Measurements from ENCODE around the gene CARNS1.

DNA sequence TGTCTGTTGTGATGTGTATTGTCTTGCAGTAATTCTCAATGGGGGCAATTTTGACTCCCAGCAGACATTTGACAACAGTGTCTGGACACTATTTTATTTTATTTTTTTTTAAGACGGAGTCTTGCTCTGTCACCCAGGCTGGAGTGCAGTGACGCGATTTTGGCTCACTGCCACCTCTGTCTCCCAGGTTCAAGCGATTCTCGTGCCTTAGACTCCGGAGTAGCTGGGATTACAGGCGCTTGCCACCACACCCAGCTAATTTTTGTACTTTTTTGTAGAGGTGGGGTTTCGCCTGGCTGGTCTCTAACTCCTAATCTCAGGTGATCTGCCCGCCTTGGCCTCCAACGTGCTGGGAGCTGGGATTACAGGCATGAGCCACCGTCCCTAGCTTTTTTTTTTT lies 14.2 kb downstream of the CARNS1 start:
- TF ChIP-seq, protein P1, sequence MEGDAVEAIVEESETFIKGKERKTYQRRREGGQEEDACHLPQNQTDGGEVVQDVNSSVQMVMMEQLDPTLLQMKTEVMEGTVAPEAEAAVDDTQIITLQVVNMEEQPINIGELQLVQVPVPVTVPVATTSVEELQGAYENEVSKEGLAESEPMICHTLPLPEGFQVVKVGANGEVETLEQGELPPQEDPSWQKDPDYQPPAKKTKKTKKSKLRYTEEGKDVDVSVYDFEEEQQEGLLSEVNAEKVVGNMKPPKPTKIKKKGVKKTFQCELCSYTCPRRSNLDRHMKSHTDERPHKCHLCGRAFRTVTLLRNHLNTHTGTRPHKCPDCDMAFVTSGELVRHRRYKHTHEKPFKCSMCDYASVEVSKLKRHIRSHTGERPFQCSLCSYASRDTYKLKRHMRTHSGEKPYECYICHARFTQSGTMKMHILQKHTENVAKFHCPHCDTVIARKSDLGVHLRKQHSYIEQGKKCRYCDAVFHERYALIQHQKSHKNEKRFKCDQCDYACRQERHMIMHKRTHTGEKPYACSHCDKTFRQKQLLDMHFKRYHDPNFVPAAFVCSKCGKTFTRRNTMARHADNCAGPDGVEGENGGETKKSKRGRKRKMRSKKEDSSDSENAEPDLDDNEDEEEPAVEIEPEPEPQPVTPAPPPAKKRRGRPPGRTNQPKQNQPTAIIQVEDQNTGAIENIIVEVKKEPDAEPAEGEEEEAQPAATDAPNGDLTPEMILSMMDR (IDR thresholded peaks at IDR 0.05) = no peak
- TF ChIP-seq POLR2A (IDR thresholded peaks at IDR 0.05) = no peak
- no peak for TF ChIP-seq POLR2AphosphoS5 (IDR thresholded peaks at IDR 0.05)
- no peak for TF ChIP-seq EP300 (IDR thresholded peaks at IDR 0.05)
